GM12872 (cell line): ENCODE results near the gene RPP14.

Experiments used
- TF ChIP-seq, protein P1 (sequence below): IDR thresholded peaks from 3 replicates; pipeline ENCODE4 v1.5.1; 2011; ENCODE audit warnings: low read depth, mild to moderate bottlenecking, low read length, moderate library complexity; ENCODE audit not compliant: insufficient read depth

The RPP14 gene

DNA sequence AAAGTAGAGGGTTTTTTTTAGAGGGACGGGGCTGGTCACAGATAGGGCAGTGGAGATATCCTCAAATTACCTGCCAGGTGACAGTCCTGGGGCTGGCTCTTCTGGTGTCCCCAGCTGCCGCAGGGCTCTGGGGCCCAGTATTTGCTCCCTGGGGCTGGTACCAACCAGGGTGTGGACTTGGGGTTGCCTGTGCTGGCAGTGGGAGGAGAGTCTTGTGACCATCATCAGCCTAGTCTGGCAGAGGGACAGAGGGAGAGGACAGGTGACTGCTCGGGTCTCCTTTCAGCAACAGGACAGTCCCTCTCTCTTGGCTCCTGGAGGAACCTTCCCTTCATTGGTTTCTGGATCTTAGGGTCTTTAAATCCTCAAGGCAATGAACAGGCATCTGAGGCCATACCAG, 7.9 kb upstream of the RPP14 start:
- TF ChIP-seq, protein P1, sequence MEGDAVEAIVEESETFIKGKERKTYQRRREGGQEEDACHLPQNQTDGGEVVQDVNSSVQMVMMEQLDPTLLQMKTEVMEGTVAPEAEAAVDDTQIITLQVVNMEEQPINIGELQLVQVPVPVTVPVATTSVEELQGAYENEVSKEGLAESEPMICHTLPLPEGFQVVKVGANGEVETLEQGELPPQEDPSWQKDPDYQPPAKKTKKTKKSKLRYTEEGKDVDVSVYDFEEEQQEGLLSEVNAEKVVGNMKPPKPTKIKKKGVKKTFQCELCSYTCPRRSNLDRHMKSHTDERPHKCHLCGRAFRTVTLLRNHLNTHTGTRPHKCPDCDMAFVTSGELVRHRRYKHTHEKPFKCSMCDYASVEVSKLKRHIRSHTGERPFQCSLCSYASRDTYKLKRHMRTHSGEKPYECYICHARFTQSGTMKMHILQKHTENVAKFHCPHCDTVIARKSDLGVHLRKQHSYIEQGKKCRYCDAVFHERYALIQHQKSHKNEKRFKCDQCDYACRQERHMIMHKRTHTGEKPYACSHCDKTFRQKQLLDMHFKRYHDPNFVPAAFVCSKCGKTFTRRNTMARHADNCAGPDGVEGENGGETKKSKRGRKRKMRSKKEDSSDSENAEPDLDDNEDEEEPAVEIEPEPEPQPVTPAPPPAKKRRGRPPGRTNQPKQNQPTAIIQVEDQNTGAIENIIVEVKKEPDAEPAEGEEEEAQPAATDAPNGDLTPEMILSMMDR, result no peak

DNA sequence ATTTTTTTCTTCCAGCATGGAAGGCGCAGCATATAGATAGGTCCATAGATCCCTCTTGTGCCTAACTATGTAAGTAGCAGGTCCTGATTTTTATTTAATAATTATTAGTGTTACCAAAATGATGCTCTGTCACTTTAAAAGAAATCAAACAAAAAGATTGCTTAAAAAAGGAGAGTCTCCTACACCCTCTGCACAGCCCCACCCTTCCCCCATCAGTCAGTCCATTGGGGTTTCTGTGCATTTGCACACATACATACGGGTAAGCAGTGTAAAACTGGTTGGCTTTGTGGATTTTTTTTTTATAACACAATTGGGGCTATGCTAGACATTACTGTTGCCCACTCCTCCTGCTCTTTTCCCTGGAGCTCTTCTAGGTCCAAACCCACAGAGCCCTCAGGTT, 7.0 kb upstream of the RPP14 start:
- TF ChIP-seq, protein P1, result no peak

DNA sequence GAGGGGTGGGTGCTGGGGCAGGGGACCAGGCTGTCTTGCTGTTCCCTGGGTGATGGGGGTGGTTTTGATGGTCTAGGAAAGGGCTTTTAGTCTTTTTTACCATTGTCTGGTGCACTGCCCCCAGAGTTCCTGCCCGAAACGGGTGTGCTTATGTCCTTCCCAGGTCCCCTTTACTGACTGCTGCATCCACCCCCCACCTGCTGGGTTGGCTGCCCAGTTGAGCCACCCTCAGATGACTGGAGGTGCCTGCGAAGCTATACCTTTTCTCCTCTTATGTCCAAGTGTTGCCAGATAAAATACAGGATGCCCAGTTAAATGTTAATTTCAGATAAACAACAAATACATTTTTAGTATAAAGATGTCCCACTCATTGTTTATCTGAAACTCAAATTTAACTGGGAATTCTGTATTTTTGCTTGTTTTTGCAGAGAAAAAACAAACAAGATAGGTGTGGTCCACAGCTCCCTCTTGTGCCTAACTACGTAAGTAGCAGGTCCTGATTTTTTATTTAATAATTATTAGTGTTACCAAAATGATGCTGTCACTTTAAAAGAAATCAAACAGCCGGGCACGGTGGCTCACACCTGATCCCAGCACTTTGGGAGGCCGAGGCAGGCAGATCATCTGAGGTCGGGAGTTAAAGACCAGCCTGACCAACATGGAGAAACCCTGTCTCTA, 6.1 kb upstream of the RPP14 start:
- TF ChIP-seq, protein P1, result peak; percentile 48; the same call in 2 of the 3 replicates

DNA sequence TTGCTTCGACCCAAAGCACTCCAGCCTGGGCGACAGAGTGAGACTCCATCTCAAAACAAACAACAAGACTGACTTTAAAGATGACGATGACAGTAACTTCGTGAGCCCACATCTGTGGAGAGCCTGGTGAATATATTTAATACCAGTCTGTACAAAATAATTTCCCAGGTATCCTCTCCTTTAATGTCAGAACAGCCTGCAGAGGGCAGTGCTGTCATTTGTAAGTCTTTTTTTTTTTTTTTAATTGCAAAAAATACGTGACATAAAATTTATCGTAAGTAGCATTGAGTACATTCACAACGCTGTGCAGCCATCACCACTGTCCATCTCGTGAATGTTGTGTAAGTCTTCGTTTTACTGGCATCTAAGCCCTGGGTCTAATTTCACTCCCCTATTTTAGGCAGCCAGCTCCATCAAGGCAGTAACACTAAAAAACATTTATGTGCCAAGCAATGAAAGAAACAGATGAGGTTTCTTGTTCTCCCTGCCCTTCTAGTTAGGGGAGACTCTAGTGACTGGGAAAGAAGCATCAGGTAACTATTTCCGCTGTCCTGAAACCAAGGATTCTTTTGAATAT, 1.7 kb downstream of the RPP14 start:
- TF ChIP-seq, protein P1, result peak; percentile 40; the same call in 2 of the 3 replicates

DNA sequence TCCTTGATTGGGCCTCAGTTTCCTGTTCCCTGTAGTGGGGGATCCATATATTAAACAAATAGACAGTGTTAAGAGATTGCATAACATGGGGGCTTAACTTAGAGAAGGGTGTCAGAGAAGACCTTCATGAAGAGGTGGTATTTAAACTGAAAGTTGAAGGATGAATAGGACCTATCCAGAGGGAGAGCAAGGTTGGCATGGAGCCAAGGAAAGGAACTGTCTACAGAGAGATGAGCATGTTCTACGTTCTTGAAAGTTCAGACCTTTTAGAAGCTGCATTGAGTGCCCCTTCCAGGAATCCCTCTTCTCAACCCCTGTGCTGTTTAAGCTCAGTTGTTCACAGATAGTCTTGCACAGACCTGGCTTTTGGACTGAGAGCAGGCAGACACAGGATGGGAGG, 2.7 kb downstream of the RPP14 start:
- TF ChIP-seq, protein P1, result no peak

DNA sequence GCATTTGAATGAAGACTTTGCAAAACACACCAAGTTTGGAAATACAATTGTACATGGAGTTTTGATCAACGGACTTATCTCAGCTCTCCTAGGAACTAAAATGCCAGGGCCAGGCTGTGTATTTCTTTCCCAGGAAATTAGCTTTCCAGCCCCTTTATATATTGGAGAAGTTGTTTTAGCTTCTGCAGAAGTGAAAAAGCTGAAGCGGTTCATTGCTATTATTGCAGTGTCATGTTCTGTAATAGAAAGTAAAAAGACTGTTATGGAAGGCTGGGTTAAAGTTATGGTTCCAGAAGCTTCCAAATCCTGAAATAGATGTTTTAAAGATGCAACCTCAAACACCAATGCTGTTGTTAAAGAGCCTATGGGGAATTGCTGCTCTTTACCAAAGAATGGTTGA, 11.8 kb downstream of the RPP14 start:
- TF ChIP-seq, protein P1, result no peak

DNA sequence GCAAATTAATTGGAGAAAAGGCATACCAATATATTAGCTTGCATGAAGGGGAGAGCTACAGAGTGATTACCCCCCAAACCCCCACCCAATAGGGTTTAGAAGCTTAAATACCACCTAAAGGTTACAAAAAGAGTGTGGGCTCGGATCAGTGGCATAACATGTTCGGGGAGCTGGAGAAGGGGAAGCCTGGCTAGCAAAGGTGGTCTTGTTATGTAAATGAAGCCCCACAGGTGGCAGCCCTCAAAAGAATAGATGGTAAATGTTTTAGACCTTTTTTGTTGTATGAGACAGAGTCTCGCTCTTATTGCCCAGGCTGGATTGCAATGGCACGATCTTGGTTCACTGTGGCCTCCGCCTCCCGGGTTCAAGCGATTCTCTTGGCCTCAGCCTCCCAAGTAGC, 15.7 kb downstream of the RPP14 start:
- TF ChIP-seq, protein P1, result no peak
